ENCODE data around the gene TECPR2. TPM values are rescaled to one million over a fixed set of nuclear protein-coding genes. Genes with fewer than 3 reads are reported as not detected.
"Not testable (repeated sequence)": the region's sequence is repeated elsewhere in the genome, so short reads cannot be mapped to it uniquely, and the experiment has no call there.

The TECPR2 gene
- total RNA-seq, 6 donors from 2014 or later: 16.3 to 71.2 (median 24.6) TPM

DNA sequence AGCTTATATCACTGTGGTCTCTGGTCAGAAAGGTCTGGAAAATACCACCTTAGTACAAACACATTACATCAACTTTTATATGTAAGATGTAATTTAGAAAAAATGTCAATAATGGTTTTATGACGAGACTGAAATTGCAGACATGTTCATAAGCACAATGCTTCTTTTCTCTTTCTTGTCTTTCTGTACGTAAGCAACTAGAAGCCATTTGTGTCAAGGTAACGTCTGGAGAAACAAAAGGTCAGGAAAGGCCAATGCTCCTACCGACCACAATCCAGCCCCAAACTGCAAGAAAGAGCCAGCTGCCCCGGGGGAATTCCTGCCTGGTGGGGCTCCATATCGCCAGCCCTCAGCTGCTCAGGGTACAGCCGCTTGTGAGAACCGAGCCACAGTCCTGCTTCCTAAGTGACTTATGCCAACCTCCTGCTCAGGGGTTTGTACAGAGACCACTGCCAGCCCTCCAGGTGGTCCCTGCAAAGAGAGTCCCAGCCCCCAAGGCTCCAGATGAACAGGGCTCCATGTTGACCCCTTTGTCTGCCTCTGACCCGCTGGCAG lies 36.9 kb upstream of the TECPR2 start:
- no peak overlapping the region for H3K27ac ChIP-seq
- ATAC-seq (ENCODE audit: low FRiP score in 2 of 2): no peak
- H3K27me3 ChIP-seq: no peaks in the 10 kb centered on the region
- WGBS, 2 donors: 83 to 84% methylated on average over 6 to 9 of the region's 9 CpGs
- peaks cover 0 to 13% (median under 1%) of the 10 kb centered on the region in 4 donors for H3K4me1 ChIP-seq
- no peak for DNase-seq
- no peak overlapping the region for H3K4me3 ChIP-seq
- no peaks in the 10 kb centered on the region for H3K9me3 ChIP-seq
- peaks cover 0 to 15% (median 2%) of the 10 kb centered on the region in 4 donors for H3K36me3 ChIP-seq
- TF ChIP-seq POLR2A (IDR thresholded peaks at IDR 0.05) (no peak), EP300 (IDR thresholded peaks at IDR 0.05) (no peak), POLR2AphosphoS5 (IDR thresholded peaks at IDR 0.05) (no peak)
- TF ChIP-seq, protein P1, sequence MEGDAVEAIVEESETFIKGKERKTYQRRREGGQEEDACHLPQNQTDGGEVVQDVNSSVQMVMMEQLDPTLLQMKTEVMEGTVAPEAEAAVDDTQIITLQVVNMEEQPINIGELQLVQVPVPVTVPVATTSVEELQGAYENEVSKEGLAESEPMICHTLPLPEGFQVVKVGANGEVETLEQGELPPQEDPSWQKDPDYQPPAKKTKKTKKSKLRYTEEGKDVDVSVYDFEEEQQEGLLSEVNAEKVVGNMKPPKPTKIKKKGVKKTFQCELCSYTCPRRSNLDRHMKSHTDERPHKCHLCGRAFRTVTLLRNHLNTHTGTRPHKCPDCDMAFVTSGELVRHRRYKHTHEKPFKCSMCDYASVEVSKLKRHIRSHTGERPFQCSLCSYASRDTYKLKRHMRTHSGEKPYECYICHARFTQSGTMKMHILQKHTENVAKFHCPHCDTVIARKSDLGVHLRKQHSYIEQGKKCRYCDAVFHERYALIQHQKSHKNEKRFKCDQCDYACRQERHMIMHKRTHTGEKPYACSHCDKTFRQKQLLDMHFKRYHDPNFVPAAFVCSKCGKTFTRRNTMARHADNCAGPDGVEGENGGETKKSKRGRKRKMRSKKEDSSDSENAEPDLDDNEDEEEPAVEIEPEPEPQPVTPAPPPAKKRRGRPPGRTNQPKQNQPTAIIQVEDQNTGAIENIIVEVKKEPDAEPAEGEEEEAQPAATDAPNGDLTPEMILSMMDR (IDR thresholded peaks at IDR 0.05): no peak

GRCh38 chr14:102326583-102326982 lies 36.2 kb upstream of the TECPR2 start:
- Histone ChIP-seq H3K27ac (no peak overlapping the region), H3K4me3 (no peak overlapping the region), H3K9me3 (no peaks in the 10 kb centered on the region), H3K4me1 (peaks cover 0 to 10% (median 0%) of the 10 kb centered on the region in 4 donors), H3K36me3 (peaks cover 0 to 17% (median 3%) of the 10 kb centered on the region in 4 donors), H3K27me3 (no peaks in the 10 kb centered on the region)
- TF ChIP-seq, protein P1 (IDR thresholded peaks at IDR 0.05): no peak
- TF ChIP-seq POLR2AphosphoS5 (IDR thresholded peaks at IDR 0.05): no peak
- no peak for TF ChIP-seq EP300 (IDR thresholded peaks at IDR 0.05)
- TF ChIP-seq POLR2A (IDR thresholded peaks at IDR 0.05): no peak
- 94 to 97% methylated on average over 14 of the region's 14 CpGs for WGBS, 2 donors
- DNase-seq (no peak), ATAC-seq (ENCODE audit: low FRiP score in 2 of 2) (no peak)

DNA sequence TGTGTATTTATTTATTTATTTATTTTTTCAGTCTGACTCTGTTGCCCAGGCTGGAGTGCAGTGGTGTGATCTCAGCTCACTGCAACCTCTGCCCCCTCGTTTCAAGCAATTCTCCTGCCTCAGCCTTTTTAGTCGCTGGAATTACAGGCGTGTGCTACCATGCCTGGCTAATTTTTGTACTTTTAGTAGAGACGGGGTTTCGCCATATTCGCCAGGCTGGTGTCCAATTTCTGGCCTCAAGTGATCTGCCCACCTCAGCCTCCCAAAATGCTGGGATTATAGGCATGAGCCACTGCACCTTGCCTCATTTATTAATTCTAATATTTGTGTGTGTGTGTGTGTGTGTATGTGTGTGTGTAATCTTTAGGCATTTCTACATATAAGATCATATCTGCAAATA lies 33.4 kb upstream of the TECPR2 start:
- not testable (repeated sequence) for H3K4me3 ChIP-seq; H3K27ac ChIP-seq; DNase-seq; H3K27me3 ChIP-seq; H3K4me1 ChIP-seq; H3K9me3 ChIP-seq; ATAC-seq (ENCODE audit: low FRiP score in 2 of 2)
- peaks cover 0 to 37% (median 6%) of the 10 kb centered on the region in 4 donors for H3K36me3 ChIP-seq
- 93 to 95% methylated on average over 6 of the region's 6 CpGs for WGBS, 2 donors

DNA sequence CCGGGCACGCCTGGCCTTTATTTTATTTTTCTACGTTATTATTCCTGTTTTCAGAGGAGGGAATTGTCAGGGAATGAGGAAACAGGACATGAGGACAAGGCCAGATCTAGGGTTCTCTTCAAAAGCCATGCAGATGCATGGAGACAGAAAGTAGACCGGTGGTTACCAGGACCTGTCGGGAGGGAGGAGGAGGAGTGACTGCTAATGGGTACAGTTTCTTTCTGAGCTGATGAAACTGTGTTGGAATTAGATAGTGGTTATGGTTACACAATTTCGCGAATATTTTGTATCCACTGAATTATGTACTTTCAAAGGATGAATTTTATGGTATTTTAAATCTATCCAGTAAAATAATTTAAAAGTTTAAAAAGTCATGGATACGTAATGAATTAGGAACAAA lies 31.9 kb upstream of the TECPR2 start:
- peaks cover 0 to 47% (median 11%) of the 10 kb centered on the region in 4 donors for H3K36me3 ChIP-seq
- no peak for TF ChIP-seq POLR2A (IDR thresholded peaks at IDR 0.05)
- no peak for TF ChIP-seq POLR2AphosphoS5 (IDR thresholded peaks at IDR 0.05)
- TF ChIP-seq, protein P1 (IDR thresholded peaks at IDR 0.05): no peak
- TF ChIP-seq EP300 (IDR thresholded peaks at IDR 0.05): no peak
- no peaks in the 10 kb centered on the region for H3K27me3 ChIP-seq
- no peak for ATAC-seq (ENCODE audit: low FRiP score in 2 of 2)
- WGBS, 2 donors: 92 to 94% methylated on average over 8 of the region's 8 CpGs
- no peaks in the 10 kb centered on the region for H3K9me3 ChIP-seq
- no peaks in the 10 kb centered on the region for H3K4me1 ChIP-seq
- no peak overlapping the region for H3K27ac ChIP-seq
- H3K4me3 ChIP-seq: no peak overlapping the region
- no peak for DNase-seq

DNA sequence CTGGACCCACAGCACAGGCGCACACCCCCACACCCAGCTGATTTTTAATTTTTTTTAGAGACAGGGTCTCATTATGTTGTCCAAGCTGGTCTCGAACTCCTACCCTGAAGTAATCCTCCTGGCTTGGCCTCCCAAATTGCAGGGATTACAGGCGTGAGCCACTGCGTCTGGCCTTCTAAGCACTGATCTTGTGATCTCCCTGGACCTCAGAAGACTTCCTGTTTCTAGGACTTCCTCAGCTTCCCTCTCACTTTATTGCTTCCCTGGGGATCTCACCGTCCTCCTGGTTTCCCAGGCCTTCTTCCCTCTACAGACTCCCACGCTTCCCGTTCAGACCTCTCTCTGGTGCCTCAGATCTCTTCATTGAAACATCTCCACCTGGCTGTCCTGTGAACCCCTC lies 29.4 kb upstream of the TECPR2 start:
- H3K27me3 ChIP-seq: no peaks in the 10 kb centered on the region
- DNase-seq (no peak), ATAC-seq (ENCODE audit: low FRiP score in 2 of 2) (no peak)
- no peaks in the 10 kb centered on the region for H3K4me1 ChIP-seq
- H3K4me3 ChIP-seq: no peak overlapping the region
- peak overlapping the region in 1 of 4 donors; percentile 26 for H3K27ac ChIP-seq
- no peaks in the 10 kb centered on the region for H3K9me3 ChIP-seq
- H3K36me3 ChIP-seq: peaks cover 0 to 53% (median 18%) of the 10 kb centered on the region in 4 donors
- TF ChIP-seq, protein P1 (IDR thresholded peaks at IDR 0.05): no peak
- TF ChIP-seq POLR2A (IDR thresholded peaks at IDR 0.05) (no peak), EP300 (IDR thresholded peaks at IDR 0.05) (no peak), POLR2AphosphoS5 (IDR thresholded peaks at IDR 0.05) (no peak)
- WGBS, 2 donors: 78 to 89% methylated on average over 7 of the region's 7 CpGs
